HepG2 (cell line): ENCODE results near the gene GNAT2. TPM values are rescaled to one million over a fixed set of nuclear protein-coding genes. Genes with fewer than 3 reads are reported as not detected.

Experiments
- ARNT2 ChIP-seq: sonication (generic); formaldehyde crosslinking; IDR thresholded peaks from 2 replicates; pipeline ENCODE4 v1.8.0; 2022; ENCODE audit warnings: mild to moderate bottlenecking, low read depth, missing genetic modification reagents, moderate library complexity
- FOXA1 ChIP-seq, 2 experiments: fragments of 450-650 bp in 1 of 2; sonication (generic) in 1 of 2; formaldehyde crosslinking in 1 of 2; IDR thresholded peaks; 2 replicates each; pipeline versions ENCODE4 v1.4.0 to v1.6.1; 2016 to 2020; ENCODE audit warnings: missing genetic modification reagents in 1 of 2
- GMEB1 ChIP-seq: sonication (generic); formaldehyde crosslinking; IDR thresholded peaks from 2 replicates; pipeline ENCODE4 v1.5.1; 2020; ENCODE audit warnings: missing genetic modification reagents, mild to moderate bottlenecking, borderline replicate concordance
- HNRNPH1 ChIP-seq: fragments of 200-400 bp; formaldehyde crosslinking; optimal IDR thresholded peaks from 2 replicates; pipeline ENCODE3; 2017; ENCODE audit warnings: mild to moderate bottlenecking, low read depth, low read length
- IRF2 ChIP-seq: IDR thresholded peaks from 2 replicates; pipeline ENCODE4 v1.6.1; 2018; ENCODE audit warnings: missing genetic modification reagents, missing compliant biosample characterization
- KLF11 ChIP-seq: IDR thresholded peaks from 2 replicates; pipeline ENCODE4 v1.6.1; 2016; ENCODE audit warnings: missing compliant biosample characterization
- MEF2D ChIP-seq: sonication (generic); formaldehyde crosslinking; IDR thresholded peaks from 2 replicates; pipeline ENCODE4 v1.5.1; 2020; ENCODE audit warnings: mild to moderate bottlenecking, missing genetic modification reagents
- MXD1 ChIP-seq: sonication (generic); formaldehyde crosslinking; IDR thresholded peaks from 2 replicates; pipeline ENCODE4 v1.4.0; 2020; ENCODE audit warnings: mild to moderate bottlenecking, missing genetic modification reagents
- NR2F6 ChIP-seq, 2 experiments: IDR thresholded peaks; 2 replicates each; pipeline ENCODE4 v1.6.1; 2016; ENCODE audit warnings: antibody characterized with exemption in 1 of 2, mild to moderate bottlenecking in 1 of 2
- PCBP1 ChIP-seq: fragments of 200-400 bp; formaldehyde crosslinking; IDR thresholded peaks from 2 replicates; pipeline ENCODE4 v1.6.1; 2017; ENCODE audit warnings: mild to moderate bottlenecking, low read depth, low read length, borderline replicate concordance
- REST ChIP-seq, 2 experiments: IDR thresholded peaks; 2 replicates each; pipeline ENCODE4 v1.6.1; 2011 to 2012; ENCODE audit warnings: low read length in 2 of 2, borderline replicate concordance in 1 of 2, low read depth in 1 of 2, mild to moderate bottlenecking in 1 of 2, moderate library complexity in 1 of 2
- SNAI1 ChIP-seq: sonication (generic); formaldehyde crosslinking; IDR thresholded peaks from 2 replicates; pipeline ENCODE4 v1.5.0; 2020; ENCODE audit warnings: mild to moderate bottlenecking, missing genetic modification reagents, borderline replicate concordance
- SRF ChIP-seq: IDR thresholded peaks from 2 replicates; pipeline ENCODE4 v1.6.1; 2011; ENCODE audit warnings: mild to moderate bottlenecking, low read depth, low read length, moderate library complexity
- TEF ChIP-seq: sonication (generic); formaldehyde crosslinking; IDR thresholded peaks from 2 replicates; pipeline ENCODE4 v1.5.0; 2020; ENCODE audit warnings: missing genetic modification reagents
- TOE1 ChIP-seq: sonication (generic); formaldehyde crosslinking; IDR thresholded peaks from 2 replicates; pipeline ENCODE4 v1.4.0; 2020; ENCODE audit warnings: mild to moderate bottlenecking, missing genetic modification reagents
- ZMYM3 ChIP-seq: sonication (generic); formaldehyde crosslinking; IDR thresholded peaks from 2 replicates; pipeline ENCODE4 v1.5.1; 2020; ENCODE audit warnings: mild to moderate bottlenecking, missing genetic modification reagents
- ZNF280B ChIP-seq: sonication (generic); formaldehyde crosslinking; IDR thresholded peaks from 2 replicates; pipeline ENCODE4 v1.5.0; 2020; ENCODE audit warnings: missing genetic modification reagents, mild to moderate bottlenecking, borderline replicate concordance
- ZNF292 ChIP-seq: sonication (generic); formaldehyde crosslinking; IDR thresholded peaks from 2 replicates; pipeline ENCODE4 v1.8.1; 2022; ENCODE audit warnings: mild to moderate bottlenecking, low read depth, missing genetic modification reagents, borderline replicate concordance
- ZNF335 ChIP-seq: sonication (generic); formaldehyde crosslinking; IDR thresholded peaks from 2 replicates; pipeline ENCODE4 v1.4.0; 2020; ENCODE audit warnings: missing genetic modification reagents
- polyA plus RNA-seq, 8 experiments: library from polyadenylated mRNA; depleted of rRNA in 3 of 8; stranded (reverse) in 7 of 8; unstranded in 1 of 8; fragments of >200 nt; fragmentation: Illumina TruSeq in 4 of 8; extraction: Trizol in 4 of 8; gene quantifications; 2 replicates each; pipeline versions ENCODE4 v1.2.1 to v1.2.3, GENCODE V29; 2011 to 2016; ENCODE audit warnings: low read depth in 4 of 8, missing spikeins in 1 of 8, mixed read lengths in 1 of 8; ENCODE audit not compliant: insufficient read depth in 1 of 8
- total RNA-seq, 5 experiments: library from RNA; depleted of rRNA; stranded (reverse); fragments of >200 nt; fragmentation: Illumina TruSeq; extraction: Trizol; gene quantifications; 2 replicates each; pipeline ENCODE4 v1.2.3, GENCODE V29; 2016; ENCODE audit warnings: low read depth in 1 of 5

GNAT2 gene
- total and polyA plus RNA-seq, 2 of the 13 experiments (the other 11 are each of a cell fraction or from before 2014, with no cell fraction given): 0.08 to 0.20 TPM

GRCh38 chr1:109655615-109656519 is 36.5 kb upstream of the GNAT2 start, which contains the start of gene GSTM4 (continued):
- TF ChIP-seq REST (IDR thresholded peaks at IDR 0.05; ENCODE audit: borderline replicate concordance in 1 of 2, low read depth in 1 of 2, low read length in 2 of 2): peak in 1 of 2 experiments; percentile 37; a peak in 1 of 4 replicates
- TF ChIP-seq IRF2: peak; percentile 21
- TF ChIP-seq ARNT2 (CRISPR knock-in tag): peak; percentile 58; the same call in 1 of the 2 replicates
- peak; percentile 57; the same call in 1 of the 2 replicates for TF ChIP-seq MXD1
- no peak for TF ChIP-seq PCBP1
- peak; percentile 26; the same call in 1 of the 2 replicates for TF ChIP-seq MEF2D (CRISPR knock-in tag)
- TF ChIP-seq SNAI1 (CRISPR knock-in tag): peak; percentile 72; the same call in 1 of the 2 replicates
- TF ChIP-seq GMEB1 (CRISPR knock-in tag): peak; percentile 67; the same call in 1 of the 2 replicates
- no peak; the same call in 1 of the 2 replicates for TF ChIP-seq ZNF280B (CRISPR knock-in tag)
- no peak for TF ChIP-seq SRF
- no peak for TF ChIP-seq HNRNPH1
- TF ChIP-seq TEF (CRISPR knock-in tag): no peak
- TF ChIP-seq NR2F6 (IDR thresholded peaks at IDR 0.05): no peak
- TF ChIP-seq NR2F6 (CRISPR knock-in tag; IDR thresholded peaks at IDR 0.05): no peak; the same call in 1 of the 2 replicates
- peak; percentile 56; the same call in 1 of the 2 replicates for TF ChIP-seq ZNF292 (CRISPR knock-in tag)
- peak; percentile 34; the same call in 1 of the 2 replicates for TF ChIP-seq ZNF335 (CRISPR knock-in tag)
- 0 out of 2 replicates have a peak, but pooled peaks have one; percentile 55 for TF ChIP-seq TOE1
- TF ChIP-seq KLF11: 0 out of 2 replicates have a peak, but pooled peaks have one; percentile 68
- TF ChIP-seq FOXA1 (IDR thresholded peaks at IDR 0.05): no peak
- no peak for TF ChIP-seq FOXA1 (CRISPR knock-in tag; IDR thresholded peaks at IDR 0.05)
- peak; percentile 64; the same call in 1 of the 2 replicates for TF ChIP-seq ZMYM3 (CRISPR knock-in tag)
